NCI-H1930 (cell line): ENCODE measurements around the gene INMT.
"Not testable (repeated sequence)": the region's sequence is repeated elsewhere in the genome, so short reads cannot be mapped to it uniquely, and the experiment has no call there.

Experiments used
- DNase-seq, 2 experiments: peaks; one replicate each; lab custom pipeline; 2025; lab: John Stamatoyannopoulos, UW

Gene INMT

GRCh38 chr7:30751696-30752273 is at the start of gene INMT:
INMT (plus strand) TSS chr7:30752135; CDS start chr7:30752151, 16 bp downstream.
- DNase-seq = no peak

- DNase-seq = no peak
These were observed 49.7 kb upstream of the INMT start for GRCh38 chr7:30702200-30702599.

DNA sequence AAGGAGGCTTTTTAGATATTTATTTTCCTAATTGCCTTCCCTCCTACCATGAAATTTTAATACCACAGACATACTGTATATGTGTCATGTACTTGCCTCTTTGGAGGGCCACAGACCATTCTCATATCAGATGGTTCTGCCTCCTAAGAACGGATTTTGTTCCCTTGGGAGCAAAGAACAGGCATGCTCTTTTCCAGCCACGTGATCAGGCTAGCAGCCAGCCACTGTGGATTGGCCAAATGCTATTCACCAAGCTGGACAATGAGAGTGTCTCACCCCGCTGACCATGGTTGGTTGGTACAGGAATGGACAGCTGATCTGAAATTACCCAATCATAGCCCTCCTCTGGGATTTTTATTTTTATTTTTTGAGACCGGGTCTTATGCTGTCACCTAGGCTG is 48.2 kb upstream of the INMT start:
- DNase-seq = no peak

DNA sequence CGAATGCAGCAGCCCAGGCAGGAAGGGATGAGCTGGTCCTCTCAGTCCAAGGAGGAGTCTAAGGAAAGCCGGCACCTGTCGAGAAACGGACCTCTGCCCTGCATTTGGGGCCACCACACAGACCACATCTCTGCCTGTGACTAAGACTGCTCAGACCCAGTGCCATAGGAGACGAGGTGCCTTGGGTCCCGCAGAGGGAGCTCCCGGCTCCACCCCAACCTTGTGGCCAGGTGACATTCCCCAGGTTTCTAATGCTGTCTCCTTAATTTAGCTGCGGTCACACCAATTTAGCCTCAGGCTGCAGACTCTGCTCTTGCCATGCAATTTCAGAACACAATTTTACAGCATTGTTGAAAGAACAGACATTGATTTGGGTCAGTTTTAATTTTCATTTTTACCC is 46.9 kb upstream of the INMT start:
- no peak for DNase-seq

GRCh38 chr7:30705596-30705995 is 46.3 kb upstream of the INMT start:
- no peak for DNase-seq

DNA sequence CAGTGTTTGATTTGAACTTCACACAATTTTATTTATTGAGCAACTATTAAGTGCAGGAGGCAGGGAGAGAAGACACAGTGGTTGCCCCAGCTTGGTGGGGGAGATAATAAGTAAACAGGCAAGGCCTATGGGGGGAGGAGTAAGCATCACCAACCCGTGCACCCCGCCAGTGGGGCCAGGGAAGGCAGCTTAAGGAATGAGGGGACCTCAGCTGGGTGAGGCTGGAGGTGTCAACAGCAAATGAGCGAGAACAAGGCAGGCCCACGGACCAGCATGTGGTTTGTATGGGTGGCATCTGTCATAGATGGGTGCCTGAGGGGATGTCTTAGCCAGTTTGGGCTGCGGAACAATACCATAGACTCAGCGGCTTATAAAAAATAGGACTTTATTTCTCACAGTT is 45.6 kb upstream of the INMT start:
- no peak for DNase-seq

DNA sequence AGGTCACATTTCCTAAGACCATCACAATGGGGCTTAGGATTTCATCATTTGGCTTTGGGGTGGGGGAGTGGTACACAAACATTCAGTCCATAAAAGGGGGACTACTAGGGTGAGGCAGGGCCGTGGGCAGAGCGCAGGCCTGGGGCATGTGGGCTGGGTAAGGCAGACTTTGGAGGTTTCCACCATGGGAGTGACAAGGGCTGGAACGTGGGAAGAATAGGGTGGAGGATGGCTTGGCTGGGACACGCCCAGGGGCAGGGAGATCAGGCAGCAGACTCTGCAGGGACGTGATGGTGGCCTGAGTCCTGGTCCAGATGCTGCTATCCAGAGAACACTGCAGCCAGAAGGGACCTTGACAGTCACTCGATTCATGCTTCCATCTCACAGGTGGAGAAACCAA is 45.0 kb upstream of the INMT start:
- no peak for DNase-seq

- no peak for DNase-seq
These were observed 44.3 kb upstream of the INMT start for GRCh38 chr7:30707391-30708357.

DNA sequence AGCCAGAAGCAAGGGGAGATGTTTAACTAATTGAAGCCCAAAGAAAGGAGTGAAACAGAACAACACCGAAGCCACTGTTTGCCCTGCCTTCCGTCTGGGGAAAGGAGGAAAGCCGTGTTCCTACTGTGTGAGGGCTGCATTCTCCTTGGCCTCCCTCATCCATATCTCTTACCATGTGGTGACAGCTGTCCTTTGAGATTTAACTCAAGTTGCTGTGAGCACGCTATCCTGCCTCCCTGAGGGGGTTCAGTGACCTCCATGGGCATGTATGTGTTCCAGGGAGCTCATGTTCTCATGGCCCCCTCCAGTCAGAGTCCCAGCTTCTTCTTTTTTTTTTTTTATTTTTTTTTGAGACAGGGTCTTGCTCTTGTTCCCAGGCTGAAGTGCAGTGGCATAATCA is 43.5 kb upstream of the INMT start:
- DNase-seq = no peak

GRCh38 chr7:30708983-30709382 is 43.0 kb upstream of the INMT start:
- DNase-seq = no peak

DNA sequence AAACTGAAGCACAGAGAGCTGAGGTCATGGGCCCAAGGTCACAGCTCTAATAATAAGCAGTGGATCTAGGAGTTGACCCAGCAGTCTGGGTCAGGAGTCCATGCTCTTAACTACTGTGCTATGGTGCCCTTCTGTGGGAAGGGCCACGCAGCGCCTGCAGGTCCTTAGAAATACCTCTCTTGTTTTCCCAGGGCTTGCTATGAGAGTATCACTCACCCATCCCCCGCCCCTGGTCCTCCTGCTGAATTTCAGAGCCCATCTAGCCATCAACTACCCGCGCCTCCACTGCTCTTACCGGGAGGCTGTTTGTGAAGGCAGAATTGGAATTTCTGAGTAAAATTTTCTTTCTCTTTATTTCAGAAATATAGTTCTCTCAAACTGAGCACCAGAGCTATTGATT is 42.4 kb upstream of the INMT start:
- no peak for DNase-seq

DNA sequence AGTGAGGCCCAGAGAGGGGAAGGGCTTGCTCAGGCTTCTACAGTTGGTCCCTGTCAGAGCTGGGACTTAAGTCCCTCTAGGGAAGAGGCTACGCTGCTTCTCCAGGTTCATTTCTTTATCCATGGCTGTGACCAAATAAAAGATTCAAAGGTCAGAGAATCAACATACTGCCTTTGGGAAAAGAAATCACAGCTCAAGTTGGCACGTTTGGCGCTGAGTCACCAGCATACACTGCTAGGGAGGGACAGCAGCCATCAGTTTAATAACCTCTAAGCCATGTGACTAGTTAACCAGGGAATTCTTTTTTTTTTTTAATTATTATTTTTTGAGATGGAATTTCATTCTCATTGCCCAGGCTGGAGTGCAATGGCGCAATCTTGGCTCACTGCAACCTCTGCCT is 41.3 kb upstream of the INMT start:
- DNase-seq = no peak

DNA sequence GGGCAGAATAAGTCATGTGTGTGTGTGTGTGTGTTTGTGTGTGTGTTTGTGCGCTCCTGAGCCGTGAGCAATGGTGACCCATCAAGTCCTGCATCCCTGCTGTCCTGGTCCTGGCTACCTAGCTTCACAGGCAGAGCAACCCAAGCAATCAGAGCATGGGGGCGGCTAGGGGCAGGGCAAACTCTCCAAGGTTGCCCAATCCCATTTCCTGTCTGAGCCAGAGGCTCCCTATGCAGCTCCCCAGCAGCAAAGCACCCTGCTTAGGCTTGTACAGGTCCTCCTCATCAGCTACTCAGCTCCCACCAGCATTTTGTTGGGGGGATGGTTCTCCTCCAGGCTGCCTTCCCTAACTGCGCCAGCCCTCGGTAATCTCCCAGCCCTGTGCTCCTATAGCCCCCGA is 38.5 kb upstream of the INMT start:
- no peak for DNase-seq

DNA sequence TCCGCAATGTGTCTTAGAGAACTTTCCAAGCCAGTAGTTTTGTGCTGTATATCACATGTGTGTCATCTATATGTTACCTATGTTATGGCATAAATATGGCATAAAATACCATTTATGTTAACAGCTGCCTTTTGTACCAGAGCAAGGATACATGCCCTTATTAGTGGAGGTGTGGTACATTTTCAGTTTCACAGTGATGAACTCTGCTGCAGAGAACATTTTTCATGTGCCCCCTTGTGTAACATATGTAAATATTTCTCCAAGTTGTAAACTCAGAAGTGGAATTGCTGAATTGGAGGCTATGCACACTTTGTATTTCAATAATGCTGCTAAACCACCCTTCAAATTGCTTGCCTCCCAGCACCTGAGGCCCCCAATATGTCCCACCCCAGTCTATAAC is 37.8 kb upstream of the INMT start:
- DNase-seq = no peak

DNA sequence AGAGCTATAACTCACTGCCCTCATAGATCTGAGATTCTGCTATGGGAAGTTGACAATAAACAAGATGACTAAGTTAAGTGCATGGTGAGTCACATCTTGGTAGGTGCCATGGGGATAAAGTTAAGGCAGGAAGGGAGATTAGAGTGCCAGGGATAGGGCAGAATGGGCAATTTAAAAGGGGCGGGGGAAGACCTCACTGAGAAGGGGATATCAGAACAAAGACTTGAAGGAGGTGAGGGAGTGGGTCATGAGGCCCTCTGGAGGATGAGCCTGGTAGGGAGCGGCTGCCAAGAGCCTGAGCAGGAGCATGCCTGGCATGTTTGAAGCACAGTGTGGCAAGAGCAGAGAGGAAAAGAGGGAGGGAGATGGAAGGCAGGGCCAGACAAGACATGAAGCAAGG is 34.8 kb upstream of the INMT start:
- DNase-seq = no peak

DNA sequence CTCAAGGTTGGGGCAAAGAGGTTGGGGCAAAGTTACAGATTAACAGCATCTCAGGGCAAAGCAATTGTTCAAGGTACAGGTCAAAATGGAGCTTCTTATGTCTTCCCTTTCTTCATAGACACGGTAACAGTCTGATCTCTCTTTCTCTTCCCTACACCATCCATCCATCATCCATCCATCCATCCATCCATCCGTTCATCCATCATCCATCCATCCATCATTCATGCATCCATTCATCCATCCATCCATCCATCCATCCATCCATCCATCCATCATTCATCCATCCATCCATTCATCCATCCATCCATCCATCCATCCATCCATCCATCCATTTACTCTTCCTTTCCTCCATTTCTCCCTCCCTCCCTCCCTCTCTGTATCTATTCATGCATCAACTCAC is 32.5 kb upstream of the INMT start:
- not testable (repeated sequence) for DNase-seq

GRCh38 chr7:30721211-30721610 is 30.7 kb upstream of the INMT start:
- no peak for DNase-seq

DNA sequence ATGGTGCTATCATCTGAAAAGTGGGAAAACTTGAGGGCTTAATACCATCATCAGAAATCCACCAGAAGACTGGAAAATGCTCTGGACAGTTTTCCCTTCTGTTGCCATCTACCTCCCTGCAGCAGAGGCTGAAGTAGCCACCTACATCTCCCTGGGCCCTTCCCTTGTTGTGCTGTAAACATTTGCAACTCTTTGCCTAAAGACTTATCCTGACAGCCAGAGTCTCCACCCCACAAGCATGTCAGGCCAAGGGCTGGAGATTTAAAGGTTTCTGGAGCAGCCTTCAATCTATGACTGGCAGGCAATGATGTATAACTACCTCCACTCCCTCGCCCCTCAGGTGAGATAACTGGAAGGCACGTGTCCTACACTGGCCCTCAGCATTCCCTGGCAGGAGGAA is 29.7 kb upstream of the INMT start:
- no peak for DNase-seq

DNA sequence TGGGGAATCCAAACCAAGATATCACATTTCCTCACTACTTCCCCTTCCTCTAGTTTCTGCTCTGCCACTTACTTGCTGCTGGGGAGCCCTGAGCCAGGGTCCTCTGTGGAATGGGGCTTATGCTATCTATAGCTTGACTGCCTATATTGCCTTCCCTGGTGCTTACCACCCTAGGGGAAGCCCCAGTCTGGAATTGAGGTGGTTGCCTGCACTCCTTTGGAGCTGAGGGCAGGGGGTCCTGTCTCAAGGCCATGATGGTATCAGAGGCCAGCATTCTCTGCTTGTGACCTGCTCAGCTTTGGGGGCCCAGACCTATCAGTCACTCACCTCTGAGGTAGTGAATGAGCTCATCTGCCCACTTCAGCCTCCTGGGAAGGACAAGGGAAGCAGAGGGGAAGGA is 29.3 kb upstream of the INMT start:
- DNase-seq = no peak

- DNase-seq = no peak
These were observed 28.2 kb upstream of the INMT start for GRCh38 chr7:30723776-30724175.

DNA sequence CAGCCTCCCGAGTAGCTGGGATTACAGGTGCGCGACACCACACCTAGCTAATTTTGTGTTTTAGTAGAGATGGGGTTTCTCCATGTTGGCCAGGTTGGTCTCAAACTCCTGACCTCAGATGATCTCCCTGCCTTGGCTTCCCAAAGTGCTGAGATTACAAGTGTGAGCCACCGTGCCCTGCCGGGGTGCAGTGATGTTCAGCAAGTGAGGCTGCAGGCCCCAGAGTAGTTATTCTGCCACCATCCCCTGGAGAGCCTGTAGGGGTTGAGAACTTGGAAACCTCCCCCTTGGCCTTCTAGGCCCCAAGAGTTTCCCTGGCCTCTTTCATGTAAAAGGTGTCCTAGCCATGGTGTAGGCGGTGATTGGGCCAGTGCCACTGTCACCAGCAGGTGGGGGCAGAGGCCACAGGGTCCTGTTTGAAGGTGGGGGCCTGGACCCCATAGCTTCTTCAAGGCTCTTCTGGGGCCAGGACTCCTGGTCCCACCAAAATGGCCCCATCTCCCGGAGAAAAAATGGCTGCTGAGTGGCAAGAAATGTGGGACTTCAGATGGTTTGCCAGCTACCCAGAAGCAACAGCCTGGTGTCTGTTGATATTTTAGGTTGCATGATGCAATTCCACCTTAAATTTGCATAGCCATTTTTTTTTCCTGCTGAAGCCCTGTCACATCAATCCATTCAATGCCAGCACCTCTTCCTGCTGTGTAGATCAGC is 25.5 kb upstream of the INMT start:
- no peak for DNase-seq

DNA sequence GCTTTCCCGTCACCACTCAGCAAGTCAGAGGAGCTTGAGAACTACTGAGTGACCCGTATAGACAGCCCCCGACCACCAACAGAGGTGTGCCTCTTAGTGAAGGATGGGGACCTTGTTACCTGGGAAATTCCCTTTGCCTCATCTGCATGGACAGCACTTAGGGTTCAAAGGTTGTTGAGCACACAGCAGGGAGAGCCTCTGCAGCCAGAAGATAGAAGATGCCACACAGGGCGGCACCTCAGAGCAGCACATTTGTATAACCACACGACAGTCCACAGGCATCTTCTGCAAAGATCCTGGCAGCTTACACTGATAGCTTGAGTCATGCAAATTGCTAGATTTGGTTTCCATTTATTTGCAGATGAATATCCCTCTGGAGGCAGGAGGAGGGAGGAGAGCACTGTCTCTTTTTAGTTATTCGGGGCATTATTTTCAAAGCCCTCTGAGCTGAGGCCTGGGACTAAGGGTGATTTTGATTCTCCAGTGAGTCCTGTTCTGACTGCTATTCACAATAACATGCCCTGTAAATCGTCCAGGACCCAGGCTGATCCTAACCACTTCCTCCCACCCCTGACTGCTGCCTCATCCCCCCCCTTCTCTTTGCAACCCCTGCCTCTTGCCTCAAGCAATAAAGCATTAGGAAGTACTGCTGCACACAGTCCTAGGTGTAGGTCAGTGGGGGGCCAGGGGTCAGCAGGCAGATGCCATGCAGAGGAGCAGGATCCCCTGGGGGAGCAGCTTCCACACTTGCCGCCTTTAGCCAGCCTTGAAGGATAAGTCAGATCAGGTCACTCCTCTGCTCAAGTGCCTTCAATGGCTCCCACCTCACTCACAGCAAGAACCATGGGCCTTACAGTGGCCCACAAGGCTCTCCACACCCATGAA is 24.6 kb upstream of the INMT start:
- no peak for DNase-seq
